NCI-H146 treated with DMSO at 0.1 percent for 48 hours (cell line): Measurements from ENCODE around the gene MINDY4B.
A peak's percentile ranks its signal among the peaks of the same experiment; 100 is the strongest.

Source experiments
- DNase-seq: peaks from one replicate; lab custom pipeline; 2025; ENCODE audit not compliant: unreplicated experiment; lab: John Stamatoyannopoulos, UW

Gene MINDY4B

GRCh38 chr3:150905339-150905738 is at the start of gene MINDY4B:
Gene MINDY4B (minus strand): TSS chr3:150905439. CDS start chr3:150905439, 0 bp downstream.
- DNase-seq: no peak

- no peak for DNase-seq
Measured at GRCh38 chr3:150951923-150952322, 46.7 kb upstream of the MINDY4B start.

GRCh38 chr3:150945226-150946032 is 40.2 kb upstream of the MINDY4B start:
- no peak for DNase-seq

- DNase-seq: no peak
Measured at GRCh38 chr3:150942221-150942620, 37.0 kb upstream of the MINDY4B start.

- DNase-seq: no peak
Measured at GRCh38 chr3:150936693-150937092, 31.5 kb upstream of the MINDY4B start.

- no peak for DNase-seq
Measured at GRCh38 chr3:150933473-150933995, 28.3 kb upstream of the MINDY4B start.

- DNase-seq: no peak
Measured at GRCh38 chr3:150931745-150932144, 26.5 kb upstream of the MINDY4B start.

- no peak for DNase-seq
Measured at GRCh38 chr3:150930839-150931238, 25.6 kb upstream of the MINDY4B start.

- DNase-seq: no peak
Measured at GRCh38 chr3:150928234-150928633, 23.0 kb upstream of the MINDY4B start.

GRCh38 chr3:150926328-150926727 is 21.1 kb upstream of the MINDY4B start:
- DNase-seq: no peak

- DNase-seq: peak; percentile 81
Measured at GRCh38 chr3:150925751-150926201, 20.5 kb upstream of the MINDY4B start.

GRCh38 chr3:150922611-150923010 is 17.4 kb upstream of the MINDY4B start:
- no peak for DNase-seq

GRCh38 chr3:150921209-150921608 is 16.0 kb upstream of the MINDY4B start:
- no peak for DNase-seq

GRCh38 chr3:150920236-150920635 is 15.0 kb upstream of the MINDY4B start:
- DNase-seq: no peak

- peak; percentile 40 for DNase-seq
Measured at GRCh38 chr3:150917951-150918350, 12.7 kb upstream of the MINDY4B start.

- DNase-seq: no peak
Measured at GRCh38 chr3:150913133-150913922, 8.1 kb upstream of the MINDY4B start.

GRCh38 chr3:150912501-150912900 is 7.3 kb upstream of the MINDY4B start:
- DNase-seq: no peak

- DNase-seq: no peak
Measured at GRCh38 chr3:150911771-150912170, 6.5 kb upstream of the MINDY4B start.

- DNase-seq: no peak
Measured at GRCh38 chr3:150906461-150906860, 1.2 kb upstream of the MINDY4B start.

- no peak for DNase-seq
Measured at GRCh38 chr3:150905746-150906145, 507 bp upstream of the MINDY4B start.

GRCh38 chr3:150902988-150903387 is 2.3 kb downstream of the MINDY4B start:
- peak; percentile 38 for DNase-seq

- DNase-seq: no peak
Measured at GRCh38 chr3:150901793-150902192, 3.4 kb downstream of the MINDY4B start.
